AG04450 (cell line): Measurements from ENCODE around the gene DLK2. TPM values are rescaled to one million over a fixed set of nuclear protein-coding genes. Genes with fewer than 3 reads are reported as not detected.
"Not testable (repeated sequence)": the region's sequence is repeated elsewhere in the genome, so short reads cannot be mapped to it uniquely, and the experiment has no call there.

Experiments
- CTCF ChIA-PET: fragments of 300-600, 350-600 bp; formaldehyde crosslinking; extraction: SDS; loops from one replicate; lab custom pipeline; 2022; ENCODE audit warnings: antibody characterized with exemption, inconsistent platforms; lab: Charles Lee
- POLR2A ChIA-PET: fragments of 350-600 bp; formaldehyde crosslinking; extraction: SDS; loops from one replicate; lab custom pipeline; 2021; ENCODE audit warnings: antibody characterized with exemption, inconsistent platforms; lab: Yijun Ruan, JAX
- DNase-seq: peaks from one replicate; pipeline ENCODE4 v3.0.0-alpha.2; 2011; ENCODE audit warnings: low read depth, low spot score
- H3K27ac ChIP-seq: one replicate; pipeline ENCODE4 v1.5.1; 2012; ENCODE audit warnings: low read depth, low read length, control low read depth
- H3K27me3 ChIP-seq: one replicate; pipeline ENCODE4 v1.6.0; 2012; ENCODE audit warnings: low read length; ENCODE audit not compliant: control insufficient read depth, insufficient read depth
- H3K4me3 ChIP-seq: 2 replicates; pipeline ENCODE4 v1.5.1; 2011; ENCODE audit warnings: mild to moderate bottlenecking, low read depth, low read length, control low read depth
- H3K9me3 ChIP-seq: 2 replicates; pipeline ENCODE4 v1.5.1; 2012; ENCODE audit warnings: low read length; ENCODE audit not compliant: control insufficient read depth, insufficient read depth
- CTCF ChIP-seq: IDR thresholded peaks from 2 replicates; pipeline ENCODE4 v1.5.1; 2011; ENCODE audit warnings: low read depth, low read length, control low read depth, inconsistent platforms
- polyA plus RNA-seq: library from polyadenylated mRNA; depleted of rRNA; stranded (reverse); fragments of >200 nt; gene quantifications from 2 replicates; pipeline ENCODE4 v1.2.3, GENCODE V29; 2011

DLK2 gene
- polyA plus RNA-seq, 1 experiment: 0.62 TPM

DNA sequence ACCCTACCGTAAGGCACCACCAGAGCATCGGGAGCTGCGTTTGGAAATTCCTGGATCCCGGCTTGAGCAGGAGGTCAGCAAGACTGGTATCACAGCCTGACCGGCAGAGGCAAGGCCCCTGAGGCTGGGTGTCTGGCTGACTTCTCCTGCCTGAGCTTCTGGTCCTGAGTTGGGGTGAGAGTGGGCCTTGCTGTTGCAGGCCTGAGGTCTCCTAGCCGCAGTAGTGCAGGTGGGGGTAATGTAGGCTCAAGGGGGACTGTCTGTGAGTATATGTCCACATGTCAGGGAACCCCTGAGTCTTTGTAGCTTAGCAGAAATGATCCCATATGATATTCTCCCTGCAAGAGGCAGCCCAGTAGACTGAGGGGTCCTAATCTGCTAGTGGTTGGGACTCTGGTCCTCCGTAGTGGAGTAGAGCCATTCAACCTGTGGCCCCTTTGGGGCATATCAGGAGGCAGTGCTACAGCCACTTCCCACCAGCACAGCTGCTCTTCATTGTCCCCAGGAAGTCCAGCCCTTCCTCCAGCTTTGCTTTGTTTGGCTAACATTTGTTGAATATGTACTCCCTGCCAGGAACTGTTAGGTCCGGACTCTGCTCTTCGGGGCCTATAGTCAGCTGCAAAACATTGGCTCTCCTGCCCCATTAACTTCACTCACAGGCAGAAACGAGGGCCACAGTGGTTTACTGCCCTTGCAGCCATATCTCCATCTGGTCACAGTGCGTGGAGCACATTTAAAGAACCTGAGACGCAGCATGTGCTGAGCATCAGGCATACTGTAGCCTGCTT is 43.9 kb upstream of the DLK2 start:
- ChIA-PET CTCF (interaction anchor here (6.6 kb wide), 1 partner anchor 9 kb away, joined by 54 read pairs; the partner anchor contains the start of gene LRRC73), POLR2A (no interaction called here)
- DNase-seq: no peak
- H3K27me3 ChIP-seq: no peaks in the 10 kb centered on the region
- no peak overlapping the region for H3K4me3 ChIP-seq
- TF ChIP-seq CTCF: no peak
- no peaks in the 10 kb centered on the region; the same call in 1 of the 2 replicates for H3K9me3 ChIP-seq
- no peak overlapping the region for H3K27ac ChIP-seq

DNA sequence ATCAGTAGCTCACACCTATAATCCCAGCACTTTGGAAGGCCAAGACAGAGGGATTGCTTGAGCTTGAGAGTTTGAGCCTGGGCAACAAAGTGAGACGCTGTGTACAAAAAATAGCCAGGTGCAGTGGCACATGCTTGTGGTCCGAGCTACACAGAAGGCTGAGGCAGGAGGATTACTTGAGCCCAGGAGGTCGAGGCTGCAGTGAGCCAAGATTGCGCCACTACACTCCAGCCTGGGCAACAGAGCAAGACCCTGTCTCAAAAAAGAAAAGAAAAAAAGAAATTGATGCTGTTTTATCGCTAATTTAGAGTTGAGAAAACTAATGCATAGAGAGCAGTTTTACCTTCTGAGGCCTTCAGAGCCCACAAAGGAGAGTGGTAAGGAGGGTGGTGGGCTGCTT is 42.9 kb upstream of the DLK2 start:
- not testable (repeated sequence) for H3K27ac ChIP-seq
- CTCF ChIA-PET: interaction anchor here (0.5 to 6.6 kb wide), 3 partner anchors 10 to 217 kb away, joined by 3 to 54 read pairs (median 4); partner anchors contain the start of gene LRRC73

GRCh38 chr6:43497689-43498088 is 42.3 kb upstream of the DLK2 start:
- DNase-seq: no peak
- TF ChIP-seq CTCF: no peak
- no peak overlapping the region for H3K27ac ChIP-seq
- no peaks in the 10 kb centered on the region for H3K27me3 ChIP-seq
- POLR2A ChIA-PET: no interaction called here
- no peaks in the 10 kb centered on the region; the same call in 1 of the 2 replicates for H3K9me3 ChIP-seq
- no peak overlapping the region for H3K4me3 ChIP-seq
- CTCF ChIA-PET: interaction anchor here (0.5 to 6.6 kb wide), 4 partner anchors 10 to 216 kb away, joined by 3 to 54 read pairs (median 8); partner anchors contain the start of gene LRRC73

More for the DNA sequence above, 42.9 kb upstream of the DLK2 start:
- H3K9me3 ChIP-seq, H3K27me3 ChIP-seq, DNase-seq, POLR2A ChIA-PET, H3K4me3 ChIP-seq: not testable (repeated sequence)

DNA sequence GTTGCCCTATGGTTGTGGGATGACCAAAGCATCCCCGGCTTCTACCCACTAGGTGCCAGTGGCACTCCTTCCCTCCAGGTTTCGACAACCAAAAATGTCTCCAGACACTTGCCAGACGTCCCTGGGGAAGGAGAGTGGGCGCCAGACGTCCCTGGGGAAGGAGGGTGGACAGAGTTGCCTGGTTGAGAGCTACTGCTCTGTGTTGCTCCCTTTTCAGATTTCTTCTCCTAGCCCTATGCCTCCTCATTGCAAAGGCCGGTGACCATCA is 41.7 kb upstream of the DLK2 start:
- ChIA-PET CTCF (interaction anchor here (0.5 to 6.6 kb wide), 4 partner anchors 9 to 175 kb away, joined by 3 to 54 read pairs (median 8); partner anchors contain the start of gene LRRC73), POLR2A (interaction anchor here (1.2 to 1.4 kb wide), 2 partner anchors 13 to 19 kb away, joined by 5 to 6 read pairs; partner anchors contain the start of genes LRRC73 and TJAP1)
- Histone ChIP-seq H3K27me3 (no peaks in the 10 kb centered on the region), H3K9me3 (no peaks in the 10 kb centered on the region; the same call in 1 of the 2 replicates), H3K4me3 (no peak overlapping the region), H3K27ac (peak overlapping the region; percentile 34)
- no peak for DNase-seq
- TF ChIP-seq CTCF: no peak

- peak overlapping the region; percentile 68 for H3K27ac ChIP-seq
- ChIA-PET CTCF (interaction anchor here (0.5 to 6.6 kb wide), 15 partner anchors 9 to 602 kb away, joined by 3 to 54 read pairs (median 3); partner anchors contain the start of genes DLK2, DNPH1 and LRRC73), POLR2A (interaction anchor here (1.2 to 1.4 kb wide), 2 partner anchors 14 to 19 kb away, joined by 5 to 6 read pairs; partner anchors contain the start of genes LRRC73 and TJAP1)
- TF ChIP-seq CTCF: peak; percentile 65
- H3K9me3 ChIP-seq: no peaks in the 10 kb centered on the region; the same call in 1 of the 2 replicates
- H3K27me3 ChIP-seq: no peaks in the 10 kb centered on the region
- no peak for DNase-seq
- H3K4me3 ChIP-seq: no peak overlapping the region
Measured at GRCh38 chr6:43496370-43497128, 41.2 kb upstream of the DLK2 start.
